Fibroblast of peridontal ligament (primary cell): Measurements from ENCODE around the gene HPS1.

ENCODE experiments used
- DNase-seq: peaks from one replicate; pipeline ENCODE4 v3.0.0-alpha.2; 2010; ENCODE audit errors: extremely low read depth

The HPS1 gene

GRCh38 chr10:98432330-98432729 is 14.4 kb downstream of the HPS1 start:
- no peak for DNase-seq

- no peak for DNase-seq
Observed at GRCh38 chr10:98431016-98431415, 15.7 kb downstream of the HPS1 start.

- no peak for DNase-seq
Observed at GRCh38 chr10:98430427-98430826, 16.3 kb downstream of the HPS1 start.

DNA sequence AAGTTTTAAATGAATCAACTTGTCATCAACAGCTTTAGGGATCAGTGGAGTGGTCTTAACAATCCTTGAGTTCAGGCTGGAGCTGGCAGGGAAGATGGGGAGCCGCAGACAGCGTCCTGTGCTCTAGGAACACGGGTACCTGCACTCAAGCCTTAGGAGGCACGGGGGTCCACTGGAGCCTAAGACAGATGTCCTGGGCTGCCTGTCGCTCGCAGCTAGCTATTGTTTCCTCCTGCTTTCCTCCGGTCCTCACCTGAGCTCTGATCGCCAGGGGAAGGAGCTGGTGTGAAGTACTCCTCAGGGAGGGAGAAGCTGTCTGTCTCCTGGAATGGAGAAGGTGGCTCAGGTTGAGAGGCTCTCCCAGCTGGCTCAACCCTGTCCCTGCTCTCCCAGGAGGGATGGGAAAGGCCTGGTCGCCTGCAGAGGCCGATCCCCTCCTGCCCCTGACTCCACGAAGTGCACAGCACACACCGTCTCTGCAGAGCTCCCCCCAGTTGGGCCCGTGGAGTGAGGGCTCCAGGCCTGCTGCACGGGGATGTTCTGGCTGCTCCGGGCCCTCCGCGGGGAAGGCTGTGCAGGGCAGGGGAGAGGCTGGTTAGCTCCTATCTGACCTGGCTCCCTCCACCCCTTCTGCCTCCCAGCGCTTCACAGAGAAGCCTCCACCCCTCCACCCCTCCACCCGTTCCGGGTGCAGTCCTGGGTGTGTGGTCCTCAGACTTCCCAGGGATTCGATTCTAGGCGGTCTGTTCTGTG is 17.2 kb downstream of the HPS1 start:
- DNase-seq: no peak

- no peak for DNase-seq
Observed at GRCh38 chr10:98427011-98427515, 19.7 kb downstream of the HPS1 start.

DNA sequence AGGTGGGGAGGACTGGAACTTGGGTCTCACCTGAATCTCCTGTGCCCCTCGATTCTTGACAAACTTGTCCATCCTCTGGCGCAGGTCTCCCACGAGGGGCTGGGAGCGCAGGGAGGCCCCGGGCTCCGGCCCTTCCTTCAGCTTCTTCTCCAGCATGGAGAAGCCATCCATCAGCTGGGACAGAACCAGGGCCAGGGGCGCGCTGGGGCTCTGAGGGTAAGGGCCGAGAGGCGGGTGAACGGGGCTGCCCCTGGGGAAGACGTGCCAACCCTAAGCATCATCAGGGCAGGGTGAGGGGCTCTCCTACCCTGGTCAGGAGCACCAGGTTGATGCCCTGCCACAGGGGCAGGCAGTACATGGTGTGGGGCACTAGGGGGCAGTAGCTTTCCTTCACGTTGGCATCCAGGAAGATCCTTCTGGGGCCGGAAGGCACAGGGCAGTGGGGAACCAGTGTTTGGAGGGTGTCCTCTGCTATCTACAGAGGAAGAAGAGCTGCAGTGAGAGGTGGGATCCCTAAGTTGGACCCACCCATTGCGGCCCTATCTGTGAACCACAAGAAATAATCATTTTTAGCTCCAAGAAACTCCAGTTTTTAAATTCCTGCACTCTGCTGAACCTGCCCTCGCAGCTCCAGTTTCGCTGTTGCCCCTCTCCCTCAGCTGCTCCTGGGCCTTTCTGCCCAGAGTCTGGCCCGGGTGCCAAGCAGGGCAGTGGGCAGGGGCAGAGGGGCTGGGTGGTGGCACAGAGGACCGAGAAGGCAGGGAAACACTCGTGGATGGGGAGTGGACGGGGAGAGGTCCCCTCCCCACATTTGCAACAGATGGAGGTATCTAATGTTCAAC is 21.0 kb downstream of the HPS1 start:
- DNase-seq: peak; percentile 22

DNA sequence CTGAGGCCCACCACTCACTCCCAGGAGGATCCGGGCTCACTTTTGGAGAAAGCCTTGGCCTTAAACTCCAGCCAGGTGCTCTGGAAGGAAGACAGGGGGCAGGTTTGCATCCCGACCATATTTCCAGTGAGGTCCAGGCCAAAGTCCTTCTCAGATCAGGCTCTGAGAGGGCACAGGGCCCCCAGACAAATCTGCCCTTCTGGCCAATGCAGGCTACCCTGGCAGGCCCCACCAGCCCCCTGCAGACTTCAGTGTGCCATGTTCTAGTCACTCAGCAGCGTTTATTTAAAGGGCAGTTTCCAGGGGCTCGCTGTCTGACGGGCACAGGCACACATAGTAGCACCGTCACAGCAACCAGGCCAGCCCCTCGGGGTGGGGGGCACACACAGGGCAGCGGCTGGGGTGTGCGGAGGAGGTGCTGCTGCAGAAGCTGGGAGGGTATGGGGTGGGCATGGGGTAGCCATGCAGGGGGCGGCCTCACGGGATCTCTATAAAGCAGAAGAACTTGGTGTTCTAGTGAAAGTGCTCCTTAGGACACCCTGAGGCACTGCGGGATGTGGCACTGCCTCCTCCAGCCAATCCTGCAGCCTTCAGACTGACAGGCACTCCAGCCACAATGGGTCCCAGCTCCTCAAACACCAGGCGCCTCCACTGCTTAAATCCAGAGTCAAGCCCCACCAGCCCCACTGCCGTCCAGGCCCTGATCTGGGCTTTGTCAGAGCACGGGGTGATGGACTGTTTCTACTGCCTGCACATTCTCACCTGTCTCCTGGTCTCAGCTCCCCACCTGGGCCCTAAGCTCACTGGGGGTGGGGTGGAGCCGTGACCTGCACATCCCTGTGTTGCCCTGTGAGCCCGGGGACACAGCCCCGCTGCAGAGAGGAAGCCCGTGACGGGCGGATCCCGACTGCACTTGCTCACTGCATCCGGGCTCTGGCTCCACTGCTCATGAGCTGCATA is 22.2 kb downstream of the HPS1 start:
- DNase-seq: no peak

DNA sequence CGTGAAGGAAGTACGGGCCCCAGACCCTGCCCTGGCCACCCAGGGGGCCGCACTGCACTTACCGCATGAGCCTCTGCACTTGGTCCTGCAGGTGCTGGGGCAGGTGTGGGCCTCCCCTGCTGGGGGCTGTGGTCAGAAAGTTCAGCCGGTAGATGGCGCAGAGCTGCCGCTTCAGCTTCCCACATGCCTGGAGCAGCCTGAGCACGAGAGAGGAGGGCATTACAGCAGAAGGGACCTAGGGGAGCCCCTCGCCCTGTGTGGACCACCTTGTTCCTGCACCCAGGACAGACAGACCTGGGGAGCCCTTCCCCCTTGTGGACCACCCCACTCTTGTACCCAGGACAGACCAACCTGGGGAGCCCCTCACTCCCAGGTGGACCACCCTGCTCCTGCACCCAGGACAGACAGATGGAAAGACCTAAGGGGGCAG is 23.0 kb downstream of the HPS1 start:
- DNase-seq: no peak

DNA sequence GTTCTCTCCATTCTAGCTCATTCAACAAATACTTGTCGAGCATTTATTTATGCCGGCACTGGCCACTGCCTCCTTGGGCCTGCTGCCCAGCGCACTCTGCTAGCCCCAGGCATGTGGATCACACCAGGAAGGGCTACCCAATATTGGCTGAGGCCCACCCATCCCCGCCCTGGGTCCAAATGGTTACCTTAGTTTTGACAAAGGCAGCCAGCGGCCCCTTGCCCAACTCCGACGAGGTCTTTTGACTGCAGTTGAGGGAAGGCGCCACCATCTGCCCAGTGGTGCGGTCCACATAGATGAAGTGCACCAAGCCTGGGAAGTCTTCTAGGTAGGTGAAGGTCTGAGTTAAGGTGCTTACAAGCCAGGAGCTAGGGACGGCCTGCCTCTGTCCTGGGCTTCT is 24.6 kb downstream of the HPS1 start:
- no peak for DNase-seq

DNA sequence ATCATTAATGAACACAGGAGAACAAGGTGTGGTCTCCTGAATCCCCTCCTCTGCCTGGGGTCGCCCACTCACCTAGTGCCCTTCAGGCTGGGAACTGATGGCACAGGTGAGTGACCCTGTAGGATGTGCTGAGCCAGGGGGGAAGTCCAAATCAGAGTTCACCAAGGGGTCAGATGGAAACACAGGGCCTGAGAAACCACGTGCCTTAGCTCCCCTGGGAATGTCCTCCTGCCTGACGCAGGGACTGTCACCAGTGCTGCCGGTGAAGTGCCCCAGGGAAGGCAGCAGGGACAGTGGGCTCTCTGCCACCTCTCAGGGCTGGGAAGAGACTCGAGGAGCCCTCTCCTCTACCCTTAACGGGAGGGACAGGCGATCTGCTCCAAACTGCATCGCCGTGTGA is 25.9 kb downstream of the HPS1 start:
- no peak for DNase-seq

- DNase-seq: no peak
Observed at GRCh38 chr10:98419469-98420261, 27.1 kb downstream of the HPS1 start.

DNA sequence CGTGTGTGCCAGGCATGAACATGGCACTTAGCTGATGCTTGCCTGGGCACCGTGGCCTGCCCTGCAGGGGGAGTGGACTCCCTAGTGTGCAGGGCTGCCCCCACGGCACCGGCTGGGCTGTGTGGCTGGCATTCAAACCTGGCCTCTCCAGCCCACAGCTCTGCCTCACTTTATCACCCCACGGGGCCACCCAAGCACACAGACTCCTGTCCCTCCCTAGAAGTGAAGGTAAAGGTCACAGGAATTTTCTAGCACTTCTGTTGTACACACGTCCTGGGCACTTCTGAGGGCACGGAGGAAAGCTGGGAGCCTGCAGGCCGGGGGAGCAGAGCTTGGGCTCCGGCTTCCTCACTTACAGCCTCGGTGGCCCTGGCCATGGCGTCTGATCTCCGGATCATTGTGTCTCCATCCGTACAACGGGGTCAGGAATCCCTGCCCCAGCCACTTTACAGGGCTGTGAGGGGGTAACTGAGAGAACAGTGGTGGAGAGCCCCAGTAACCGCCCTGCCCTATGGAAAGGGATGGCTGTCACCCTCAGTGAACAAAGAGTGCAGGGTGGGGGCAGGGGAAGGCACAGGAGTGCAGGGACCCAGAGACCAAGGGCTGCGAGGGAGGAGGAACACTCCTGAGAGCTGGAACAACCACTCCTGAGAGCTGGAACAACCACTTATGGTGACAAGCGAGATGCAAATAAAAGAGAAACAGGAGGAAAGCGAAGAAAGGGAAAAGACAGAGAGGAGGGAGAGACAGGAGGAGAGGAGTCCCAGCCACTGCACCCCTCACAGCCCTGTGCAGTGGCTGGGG is 27.9 kb downstream of the HPS1 start:
- DNase-seq: no peak

GRCh38 chr10:98417973-98418664 is 28.6 kb downstream of the HPS1 start:
- DNase-seq: no peak

DNA sequence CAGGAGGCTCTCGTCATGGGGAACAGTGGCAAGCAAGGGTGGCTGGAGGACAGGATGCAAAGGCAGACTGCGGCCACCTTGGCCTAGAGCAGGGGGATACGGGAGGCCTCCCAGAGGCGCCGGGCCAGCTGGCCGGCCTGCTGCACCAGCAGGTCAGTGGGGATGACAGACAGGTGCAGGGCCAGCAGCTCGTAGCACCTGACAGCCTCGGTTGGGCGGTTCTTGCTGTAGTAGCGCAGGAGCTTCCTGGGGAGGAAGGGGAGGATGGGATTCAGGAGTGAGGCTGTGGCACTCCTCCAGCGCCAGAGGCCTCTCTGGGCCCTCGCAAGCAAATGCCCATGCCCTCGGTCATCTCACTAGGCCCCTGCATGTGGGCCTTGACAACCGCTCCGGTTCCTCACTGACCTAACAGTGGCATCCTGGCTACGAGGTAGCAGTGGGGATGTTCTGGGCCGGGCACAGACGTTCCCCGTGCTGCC is 29.2 kb downstream of the HPS1 start:
- no peak for DNase-seq

- DNase-seq: no peak
Observed at GRCh38 chr10:98416606-98417388, 29.9 kb downstream of the HPS1 start.

DNA sequence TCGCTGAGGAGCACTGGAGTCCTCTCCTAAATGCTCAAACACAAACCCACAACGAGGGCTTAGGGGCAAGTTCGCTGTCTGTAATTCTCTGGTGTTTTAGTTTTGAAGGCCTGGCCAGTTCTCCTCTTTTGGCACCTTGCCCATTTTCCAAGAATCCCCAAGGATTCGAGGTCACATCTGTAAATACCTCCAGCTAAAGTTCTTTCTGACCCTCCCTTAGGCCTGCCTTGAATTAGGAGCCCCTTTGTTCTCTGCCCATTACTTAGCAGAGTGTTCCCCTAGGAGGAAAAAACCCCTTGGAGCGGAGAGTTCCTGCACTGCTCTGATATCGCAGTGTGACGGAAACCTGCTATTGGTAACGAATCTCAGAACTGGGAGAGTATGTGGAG is 31.0 kb downstream of the HPS1 start:
- peak; percentile 18 for DNase-seq

GRCh38 chr10:98414932-98415730 is 31.6 kb downstream of the HPS1 start, which contains the start of gene PYROXD2:
PYROXD2 (minus strand) TSS chr10:98415182; CDS start chr10:98415135, 47 bp downstream.
- peak; percentile 75 for DNase-seq

GRCh38 chr10:98414578-98414931 is 32.2 kb downstream of the HPS1 start:
- no peak for DNase-seq
